ENCODE results near the gene ZDHHC14. TPM values are rescaled to one million over a fixed set of nuclear protein-coding genes. Genes with fewer than 3 reads are reported as not detected.

ZDHHC14 gene
- total RNA-seq, 1 experiment from 2014 or later: 1.7 TPM

DNA sequence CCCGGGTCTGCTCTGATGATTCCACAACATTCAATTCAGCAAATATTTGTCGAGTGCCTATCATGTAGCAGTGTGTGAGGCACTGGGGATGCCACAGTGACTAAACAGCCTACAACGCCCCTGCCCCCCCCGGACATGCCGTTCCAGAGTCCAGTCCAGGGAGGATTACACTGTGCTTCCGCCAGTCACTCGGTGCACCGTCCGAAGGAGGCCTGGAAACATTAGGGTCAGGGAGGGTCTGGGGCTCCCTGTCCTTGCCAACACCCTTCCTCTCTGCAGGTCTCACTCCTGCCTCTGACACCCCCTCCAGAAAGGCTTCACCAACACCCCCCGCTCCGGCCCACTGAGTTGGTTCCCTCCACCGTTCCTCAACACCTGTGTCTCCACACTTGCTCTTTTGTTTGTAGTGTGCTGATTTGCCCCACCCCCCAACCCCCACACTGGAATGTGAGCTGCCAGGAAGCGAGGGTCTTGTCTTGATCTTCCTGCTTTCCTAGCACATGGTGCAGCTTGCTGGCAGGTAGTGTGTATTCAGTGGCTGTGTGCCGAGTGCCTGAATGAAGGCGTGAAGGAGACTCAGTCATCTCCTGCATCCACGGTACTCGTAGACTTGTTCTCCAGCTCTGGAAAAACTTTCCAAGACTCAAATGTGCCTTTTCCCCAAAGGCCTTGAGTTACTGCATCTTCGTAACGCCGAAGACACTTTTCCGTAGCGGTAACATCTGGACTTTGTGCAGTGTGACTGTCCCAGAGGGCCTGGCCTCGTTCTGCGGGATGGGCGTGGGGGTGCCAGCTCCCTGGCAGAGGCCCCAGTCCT, 150.4 kb downstream of the ZDHHC14 start:
- Histone ChIP-seq H3K18ac (ENCODE audit: insufficient read length, low read depth, low read length) (peak overlapping the region; percentile 12), H2BK20ac (ENCODE audit: low read depth, low read length, poor library complexity, severe bottlenecking) (no peak overlapping the region), H2AFZ (ENCODE audit: low read length) (no peak overlapping the region), H3K4ac (ENCODE audit: low read depth, low read length) (no peak overlapping the region), H2BK120ac (ENCODE audit: low read depth, low read length, poor library complexity, severe bottlenecking) (no peak overlapping the region), H3K79me1 (ENCODE audit: insufficient read depth, low read depth, low read length, poor library complexity, severe bottlenecking) (no peaks in the 10 kb centered on the region), H2BK5ac (ENCODE audit: insufficient read length, low read length) (no peak overlapping the region), H3K56ac (ENCODE audit: insufficient read length, low read depth, low read length) (no peak overlapping the region), H3K27ac (ENCODE audit: insufficient read length, low read depth, low read length) (no peak overlapping the region), H3K23me2 (ENCODE audit: insufficient read length, low read depth, low read length, poor library complexity, severe bottlenecking) (no peaks in the 10 kb centered on the region), H2BK12ac (ENCODE audit: insufficient read length, low read depth, low read length) (peak overlapping the region; percentile 2), H3K23ac (ENCODE audit: insufficient read length, low read depth, low read length) (no peak overlapping the region), H3K27me3 (ENCODE audit: insufficient read depth, low read length) (no peaks in the 10 kb centered on the region), H3K79me2 (ENCODE audit: insufficient read depth, low read length) (no peaks in the 10 kb centered on the region), H4K20me1 (ENCODE audit: control insufficient read depth, insufficient read depth, insufficient read length) (no peaks in the 10 kb centered on the region), H4K5ac (ENCODE audit: insufficient read length, low read depth, low read length) (no peak overlapping the region), H2AK5ac (ENCODE audit: insufficient read length, low read length) (no peak overlapping the region), H4K91ac (ENCODE audit: insufficient read length, low read depth, low read length) (no peak overlapping the region), H3K4me2 (ENCODE audit: insufficient read depth, insufficient read length, low read length) (no peak overlapping the region), H3K4me1 (ENCODE audit: insufficient read depth, low read length) (peaks cover 17% of the 10 kb centered on the region; the same call in 1 of the 2 replicates), H3K14ac (ENCODE audit: insufficient read depth, low read length) (0 out of 2 replicates have a peak overlapping the region, but pooled peaks have one; percentile 39), H3T11ph (ENCODE audit: low read length) (no peak overlapping the region), H4K8ac (replicated peaks; ENCODE audit: insufficient read length, low read depth, low read length) (no peak overlapping the region), H3K9me3 (ENCODE audit: control insufficient read depth, low read depth, low read length) (no peaks in the 10 kb centered on the region), H3K9ac (ENCODE audit: extremely low read depth, insufficient read length, low read length) (no peak overlapping the region), H2BK15ac (ENCODE audit: low read depth, low read length) (no peak overlapping the region)
- Mint-ChIP-seq H3K27me3 (ENCODE audit: low read depth) (peaks cover 12% of the 10 kb centered on the region), H3K27ac (peak overlapping the region; percentile 40 to 77 (median 74); a peak in 5 of 7 replicates), H3K9me3 (no peaks in the 10 kb centered on the region), H3K4me1 (peaks cover 49 to 53% of the 10 kb centered on the region in 2 experiments), H3K4me3 (peak overlapping the region in 1 of 2 experiments; percentile 59; a peak in 1 of 5 replicates), H3K36me3 (ENCODE audit: insufficient read depth in 1 of 3, low read depth in 3 of 3) (no peaks in the 10 kb centered on the region)
- peak; percentile 67 for DNase-seq
- TF ChIP-seq, protein P1, sequence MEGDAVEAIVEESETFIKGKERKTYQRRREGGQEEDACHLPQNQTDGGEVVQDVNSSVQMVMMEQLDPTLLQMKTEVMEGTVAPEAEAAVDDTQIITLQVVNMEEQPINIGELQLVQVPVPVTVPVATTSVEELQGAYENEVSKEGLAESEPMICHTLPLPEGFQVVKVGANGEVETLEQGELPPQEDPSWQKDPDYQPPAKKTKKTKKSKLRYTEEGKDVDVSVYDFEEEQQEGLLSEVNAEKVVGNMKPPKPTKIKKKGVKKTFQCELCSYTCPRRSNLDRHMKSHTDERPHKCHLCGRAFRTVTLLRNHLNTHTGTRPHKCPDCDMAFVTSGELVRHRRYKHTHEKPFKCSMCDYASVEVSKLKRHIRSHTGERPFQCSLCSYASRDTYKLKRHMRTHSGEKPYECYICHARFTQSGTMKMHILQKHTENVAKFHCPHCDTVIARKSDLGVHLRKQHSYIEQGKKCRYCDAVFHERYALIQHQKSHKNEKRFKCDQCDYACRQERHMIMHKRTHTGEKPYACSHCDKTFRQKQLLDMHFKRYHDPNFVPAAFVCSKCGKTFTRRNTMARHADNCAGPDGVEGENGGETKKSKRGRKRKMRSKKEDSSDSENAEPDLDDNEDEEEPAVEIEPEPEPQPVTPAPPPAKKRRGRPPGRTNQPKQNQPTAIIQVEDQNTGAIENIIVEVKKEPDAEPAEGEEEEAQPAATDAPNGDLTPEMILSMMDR (conservative IDR thresholded peaks at IDR 0.05): no peak
- WGBS (ENCODE audit: extremely low coverage, insufficient read length, low lambda C conversion rate): no CpG with 5 or more reads among the region's 25 CpGs

Measured in H9 (cell line).